Heart left ventricle (tissue), 16 donors: Measurements from ENCODE around the gene GSPT1. TPM values are rescaled to one million over a fixed set of nuclear protein-coding genes. Genes with fewer than 3 reads are reported as not detected.
A peak's percentile ranks its signal among the peaks of the same experiment; 100 is the strongest.

ENCODE experiments used
- ATAC-seq, 4 donors: fragments of 200-7000 bp; cut with Tn5 transposase; one replicate each; pipeline ENCODE4 v1.9.1; 2020 to 2022; ENCODE audit warnings: moderate library complexity in 4 of 4, mild to moderate bottlenecking in 3 of 4, moderate number of reproducible peaks in 1 of 4
- DNase-seq, 5 donors: peaks; one replicate each; pipeline ENCODE4 v3.0.0-alpha.2; 2020
- H3K27ac ChIP-seq, 12 donors: fragments of 200-600 bp; sonication (generic) in 4 of 12; one replicate each; pipeline versions ENCODE4 v1.5.0 to v1.8.0; 2016 to 2022; ENCODE audit warnings: mild to moderate bottlenecking in 2 of 12
- H3K27me3 ChIP-seq, 9 donors: fragments of 200-600 bp; sonication (generic) in 2 of 9; one replicate each; pipeline versions ENCODE4 v1.5.1 to v1.8.0; 2016 to 2022; ENCODE audit warnings: mild to moderate bottlenecking in 3 of 9
- H3K36me3 ChIP-seq, 9 donors: fragments of 200-600 bp; sonication (generic) in 2 of 9; one replicate each; pipeline versions ENCODE4 v1.5.0 to v1.8.0; 2018 to 2022; ENCODE audit warnings: mild to moderate bottlenecking in 2 of 9
- H3K4me1 ChIP-seq, 12 donors: fragments of 200-600 bp; sonication (generic) in 4 of 12; one replicate each; pipeline versions ENCODE4 v1.5.0 to v1.8.0; 2016 to 2022; ENCODE audit warnings: mild to moderate bottlenecking in 3 of 12
- H3K4me3 ChIP-seq, 12 donors: fragments of 200-600 bp; sonication (generic) in 4 of 12; one replicate each; pipeline versions ENCODE4 v1.5.0 to v1.8.0; 2017 to 2022; ENCODE audit warnings: mild to moderate bottlenecking in 9 of 12, moderate library complexity in 4 of 12
- H3K9me3 ChIP-seq, 12 donors: fragments of 200-600 bp; sonication (generic) in 4 of 12; one replicate each; pipeline versions ENCODE4 v1.5.0 to v1.8.0; 2016 to 2022; ENCODE audit warnings: mild to moderate bottlenecking in 1 of 12
- CTCF ChIP-seq, 12 donors: fragments of 200-600 bp; sonication (generic) in 4 of 12; IDR thresholded peaks; one replicate each; pipeline versions ENCODE4 v1.5.0 to v1.8.0; 2018 to 2022; ENCODE audit warnings: antibody characterized with exemption in 12 of 12, mild to moderate bottlenecking in 5 of 12
- POLR2A ChIP-seq, 2 donors: fragments of 450-650 bp; IDR thresholded peaks; one replicate each; pipeline ENCODE4 v1.6.1; 2017; ENCODE audit warnings: antibody characterized with exemption in 2 of 2, mild to moderate bottlenecking in 2 of 2, moderate library complexity in 2 of 2
- whole genome bisulfite sequencing, 4 donors: extraction: QIAGEN DNeasy Blood & Tissue Kit in 2 of 4; methylation state at CpG; one replicate each; pipeline versions ENCODE4 v1.1.5 to v1.1.7; 2013 to 2018; 5-methylcytosine and 5-hydroxymethylcytosine counted together
- intact Hi-C, 10 donors: fragments of 100-400 bp; cut with DNase I; formaldehyde crosslinking; loops; one replicate each; pipeline versions ENCODE4 v1.11.1 to v1.14.2; 2022
- polyA plus RNA-seq, 2 donors: library from polyadenylated mRNA; stranded (reverse); fragments of 200-250 nt; gene quantifications; one replicate each; pipeline ENCODE4 v1.2.3, GENCODE V29; 2013
- total RNA-seq, 9 donors: library from RNA; depleted of rRNA in 2 of 9; stranded (reverse); fragments of >200 nt in 2 of 9; fragmentation: NEBNext Ultra II Directional in 3 of 9; extraction: Animal tissue kit (Norgen Biotek cat#: 25700) in 3 of 9; gene quantifications; one replicate each; pipeline versions ENCODE4 v1.1.0 to v1.2.4, GENCODE V29; 2016 to 2023
- donor health status: ischemic (EF 13 %, LVEDD 7.1; RV severe dilation, severe dysfunction).
- donor health status: healthy with polysubstance abuse.
- donor health status: DM: no; HTN: yes; CAD: no.
- donor health status: DM: no; HTN: no; CAD: no.
- donor health status: ischemic (EF 25% LVEDD 6.9; RV normal size, moderate dysfunction).
- donor health status: ischemic (EF 25% LVEDD 5.7; RV mildly dilated, moderate dysfunction).
- donor health status: healthy.
- donor health status: DM: yes; HTN: yes; CAD: no.
- donor health status: ischemic (EF 35%, LVEDD 5.7; RV mildly dilated, moderate dysfunction).
- donor health status: nonischemic (EF 11% LVEDD 7.7; RV severe dilation, severe dysfunction).
- donor health status: DM: yes; HTN: yes; CAD: no.
- donor health status: PGD.
- donor health status: ischemic (EF 29% LVEDD 5.4; RV normal size, mild dysfunction).
- donor health status: nonischemic (EF 23%, LVEDD 6.1; RV moderate dilation, normal function).

GSPT1 gene
- total and polyA plus RNA-seq, 11 donors, result 16.3 to 131 (median 91.1) TPM

DNA sequence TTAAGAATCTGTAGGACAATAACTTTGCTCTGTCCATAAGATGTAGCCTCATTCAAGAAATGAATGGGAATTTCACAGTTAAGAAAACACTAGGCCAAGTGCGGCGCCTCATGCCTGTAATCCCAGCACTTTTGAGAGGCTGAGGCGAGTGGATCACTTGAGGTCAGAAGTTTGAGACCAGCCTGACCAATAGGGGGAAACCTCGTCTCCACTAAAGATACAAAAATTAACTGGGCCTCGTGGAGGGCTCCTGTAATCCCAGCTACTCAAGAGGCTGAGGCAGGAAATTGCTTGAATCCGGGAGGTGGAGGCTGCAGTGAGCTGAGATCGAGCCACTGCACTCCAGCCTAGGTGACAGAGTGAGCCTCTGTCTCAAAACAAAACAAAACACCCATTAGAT, 44.6 kb downstream of the GSPT1 start:
- ATAC-seq (peak in 3 of 4 donors; percentile 39 to 58 (median 42)), DNase-seq (no peak)
- Histone ChIP-seq H3K27me3 (no peaks in the 10 kb centered on the region), H3K4me1 (peaks cover 0 to 31% (median 9%) of the 10 kb centered on the region in 12 donors), H3K36me3 (peaks cover 0 to 79% (median 58%) of the 10 kb centered on the region in 9 donors), H3K27ac (peak overlapping the region in 5 of 12 donors; percentile 0 to 21 (median 4)), H3K9me3 (no peaks in the 10 kb centered on the region), H3K4me3 (no peak overlapping the region)
- intact Hi-C loops, result no loop called here
- TF ChIP-seq POLR2A (IDR thresholded peaks at IDR 0.05), result no peak
- TF ChIP-seq CTCF (IDR thresholded peaks at IDR 0.05), result peak in 7 of 12 donors; percentile 8 to 42 (median 24)
- 22 to 31% (median 30%) methylated on average over 7 of the region's 7 CpGs for WGBS, 4 donors

- TF ChIP-seq POLR2A (IDR thresholded peaks at IDR 0.05), result no peak
- TF ChIP-seq CTCF (IDR thresholded peaks at IDR 0.05), result no peak
- DNase-seq, result no peak
- Histone ChIP-seq H3K9me3 (no peaks in the 10 kb centered on the region), H3K4me1 (peaks cover 0 to 35% (median 14%) of the 10 kb centered on the region in 12 donors), H3K36me3 (peaks cover 0 to 71% (median 50%) of the 10 kb centered on the region in 9 donors), H3K4me3 (no peak overlapping the region), H3K27ac (no peak overlapping the region), H3K27me3 (no peaks in the 10 kb centered on the region)
- no peak for ATAC-seq
- intact Hi-C loops, result no loop called here
- 35 to 49% (median 38%) methylated on average over 3 of the region's 3 CpGs for WGBS, 4 donors
Observed at GRCh38 chr16:11870399-11870798, 45.4 kb downstream of the GSPT1 start.

DNA sequence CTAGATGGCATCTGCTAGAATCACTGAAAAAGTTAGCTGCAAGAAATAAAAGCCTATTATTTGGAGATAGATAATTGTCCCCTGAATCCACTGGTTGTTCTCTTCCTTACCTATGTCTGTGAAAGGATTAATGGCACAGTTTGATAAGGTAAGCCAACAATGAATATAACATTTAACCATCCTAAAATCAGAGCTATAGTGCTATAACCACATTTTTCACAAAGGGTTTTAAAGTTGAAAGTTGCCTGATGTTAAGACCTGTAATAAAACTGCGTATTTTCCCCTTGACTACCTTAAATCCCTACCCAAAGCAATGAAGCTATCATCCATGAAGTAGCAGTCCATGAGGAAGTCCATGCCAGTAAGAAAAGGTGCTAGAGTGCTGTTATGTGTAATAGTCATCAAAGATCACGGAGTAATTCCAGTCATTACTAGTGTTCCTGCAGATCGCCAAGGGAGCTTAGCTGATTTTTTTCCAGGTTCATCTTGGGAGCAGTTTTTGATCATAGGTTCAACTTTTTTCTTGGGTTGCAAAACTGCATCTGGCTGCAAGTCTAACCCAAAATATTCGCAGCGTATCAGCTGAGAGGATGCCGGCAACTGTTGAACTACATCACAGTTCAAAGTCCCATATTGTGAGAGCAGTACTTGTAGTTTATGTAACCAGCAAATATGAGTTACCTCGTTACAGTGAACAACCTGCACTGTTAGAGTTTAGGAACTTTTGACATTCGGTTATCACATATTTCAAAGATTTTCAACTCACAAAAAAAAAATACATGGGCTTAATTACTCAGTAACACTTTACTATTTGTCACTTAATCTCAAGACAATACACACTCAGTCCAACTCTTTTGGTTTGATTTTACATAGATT, 46.2 kb downstream of the GSPT1 start:
- H3K9me3 ChIP-seq, result no peaks in the 10 kb centered on the region
- TF ChIP-seq CTCF (IDR thresholded peaks at IDR 0.05), result no peak
- ATAC-seq (no peak), DNase-seq (no peak)
- WGBS, 4 donors, result 85 to 92% (median 87%) methylated on average over 8 of the region's 8 CpGs
- no peaks in the 10 kb centered on the region for H3K27me3 ChIP-seq
- no peak overlapping the region for H3K4me3 ChIP-seq
- H3K4me1 ChIP-seq, result peaks cover 0 to 42% (median 18%) of the 10 kb centered on the region in 12 donors
- no peak overlapping the region for H3K27ac ChIP-seq
- H3K36me3 ChIP-seq, result peaks cover 0 to 63% (median 42%) of the 10 kb centered on the region in 9 donors
- intact Hi-C loops, result loop anchor here in 1 of 10 donors (10.0 kb wide), 1 partner anchor 195 kb away; no protein-coding TSS in a partner anchor

DNA sequence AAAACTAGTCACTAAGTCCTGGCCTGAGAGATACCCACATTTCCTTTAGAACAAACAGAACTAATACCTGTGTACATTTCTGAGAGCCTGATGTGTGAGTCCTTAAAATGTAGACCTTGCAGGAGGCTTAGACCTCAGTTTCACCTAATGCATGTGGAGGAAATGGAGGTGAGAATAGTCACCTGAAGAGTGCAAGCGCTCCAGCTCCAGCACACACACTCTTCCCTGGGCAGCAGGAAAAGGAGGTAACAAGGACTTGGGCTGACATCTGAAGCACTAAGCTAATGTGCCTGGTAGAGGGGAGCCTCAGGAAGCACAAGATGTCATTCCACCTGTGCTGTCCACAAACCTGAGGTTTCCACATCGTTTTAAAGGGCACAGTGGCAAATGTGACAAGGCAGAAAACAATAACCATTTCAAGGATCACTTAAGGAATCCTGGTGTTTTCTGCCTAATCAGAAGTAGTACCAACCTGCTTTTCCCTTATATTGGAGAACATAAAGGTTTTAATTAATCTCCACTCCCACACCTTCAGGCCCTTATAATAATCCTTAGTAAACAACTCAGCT, 47.3 kb downstream of the GSPT1 start:
- H3K27me3 ChIP-seq, result no peaks in the 10 kb centered on the region
- ATAC-seq, result no peak
- TF ChIP-seq CTCF (IDR thresholded peaks at IDR 0.05) (no peak), POLR2A (IDR thresholded peaks at IDR 0.05) (no peak)
- no peaks in the 10 kb centered on the region for H3K9me3 ChIP-seq
- intact Hi-C loops, result loop anchor here in 1 of 10 donors (10.0 kb wide), 1 partner anchor 196 kb away; no protein-coding TSS in a partner anchor
- 85 to 96% (median 92%) methylated on average over 2 of the region's 2 CpGs for WGBS, 4 donors
- DNase-seq, result no peak
- peaks cover 0 to 48% (median 21%) of the 10 kb centered on the region in 12 donors for H3K4me1 ChIP-seq
- H3K27ac ChIP-seq, result no peak overlapping the region
- H3K4me3 ChIP-seq, result no peak overlapping the region
- H3K36me3 ChIP-seq, result peaks cover 0 to 52% (median 31%) of the 10 kb centered on the region in 9 donors
